Nephron (organoid): ENCODE measurements around the gene HOXB3.
A peak's percentile ranks its signal among the peaks of the same experiment; 100 is the strongest.

ENCODE experiments used
- H3K27ac Mint-ChIP-seq, 3 experiments: 2 replicates each; pipeline ENCODE4 v1.8.0; 2020; ENCODE audit warnings: mixed read lengths in 3 of 3, mild to moderate bottlenecking in 2 of 3, moderate library complexity in 1 of 3
- H3K27me3 Mint-ChIP-seq: 2 replicates; pipeline ENCODE4 v1.8.0; 2021; ENCODE audit warnings: low read depth, mild to moderate bottlenecking, moderate library complexity, mixed read lengths
- H3K36me3 Mint-ChIP-seq: 2 replicates; pipeline ENCODE4 v1.8.0; 2020; ENCODE audit warnings: low read depth, mixed read lengths
- H3K4me1 Mint-ChIP-seq: 2 replicates; pipeline ENCODE4 v1.8.0; 2020; ENCODE audit warnings: mixed read lengths
- H3K4me3 Mint-ChIP-seq, 3 experiments: 2 replicates each; pipeline ENCODE4 v1.8.0; 2020; ENCODE audit warnings: mild to moderate bottlenecking in 3 of 3, mixed read lengths in 3 of 3, moderate library complexity in 2 of 3
- H3K9me3 Mint-ChIP-seq: 2 replicates; pipeline ENCODE4 v1.8.0; 2020; ENCODE audit warnings: mixed read lengths
- TF ChIP-seq, protein P1 (sequence below), 3 experiments: fragments of 200-600 bp; sonication (generic); IDR thresholded peaks; one replicate each; pipeline ENCODE4 v1.5.0; 2021; ENCODE audit warnings: antibody characterized with exemption in 3 of 3; ENCODE audit not compliant: unreplicated experiment in 3 of 3

The HOXB3 gene

DNA sequence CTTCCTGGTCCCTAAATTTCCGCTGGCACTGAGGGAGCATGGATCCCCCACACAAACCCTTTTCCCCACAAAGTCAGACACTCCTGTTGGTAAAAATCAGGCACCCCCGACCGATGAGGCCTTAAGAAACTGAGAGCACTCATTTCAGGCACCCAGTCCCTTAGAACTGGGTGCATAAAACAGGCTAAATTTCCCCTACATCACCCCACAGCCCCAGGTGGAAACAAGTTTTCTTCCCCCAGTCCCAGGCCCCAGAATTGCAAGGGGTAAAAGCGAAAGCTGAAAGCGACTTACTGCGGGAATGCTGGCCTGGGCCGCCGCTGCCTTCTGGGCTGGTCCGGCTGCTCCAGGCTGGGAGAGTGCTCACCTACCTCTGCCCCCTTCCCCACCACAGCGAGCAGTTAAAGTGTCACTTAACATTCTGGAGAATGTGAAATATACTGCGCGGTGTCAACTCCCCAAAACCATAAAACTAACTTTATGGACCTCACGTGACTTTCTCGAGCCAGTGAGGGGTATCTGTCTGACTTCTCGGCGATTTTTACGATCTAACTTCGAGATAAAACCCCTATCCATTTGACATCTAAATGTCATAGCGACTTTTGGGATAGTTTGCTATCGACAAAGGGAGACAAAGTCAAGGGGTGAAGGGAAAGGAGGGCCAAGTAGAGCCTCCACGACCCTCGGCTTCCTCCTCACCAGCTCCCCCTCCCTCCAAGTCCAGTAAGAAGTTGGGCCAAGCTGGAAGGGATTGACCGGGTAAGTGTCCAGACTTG, at the start of gene HOXB3:
TSS of gene HOXB3 (minus strand) at position 411 of the 776 bp plus-strand sequence. CDS start 37,767 bp downstream, outside the sequence.
- H3K36me3 Mint-ChIP-seq, result peaks cover 60% of the 10 kb centered on the region
- H3K4me1 Mint-ChIP-seq, result peaks cover 92% of the 10 kb centered on the region
- peak within 1 kb of the TSS in 1 of 3 experiments; percentile 92 for H3K27ac Mint-ChIP-seq
- H3K9me3 Mint-ChIP-seq, result no peaks in the 10 kb centered on the region
- peaks cover 92% of the 10 kb centered on the region for H3K27me3 Mint-ChIP-seq
- TF ChIP-seq, protein P1, sequence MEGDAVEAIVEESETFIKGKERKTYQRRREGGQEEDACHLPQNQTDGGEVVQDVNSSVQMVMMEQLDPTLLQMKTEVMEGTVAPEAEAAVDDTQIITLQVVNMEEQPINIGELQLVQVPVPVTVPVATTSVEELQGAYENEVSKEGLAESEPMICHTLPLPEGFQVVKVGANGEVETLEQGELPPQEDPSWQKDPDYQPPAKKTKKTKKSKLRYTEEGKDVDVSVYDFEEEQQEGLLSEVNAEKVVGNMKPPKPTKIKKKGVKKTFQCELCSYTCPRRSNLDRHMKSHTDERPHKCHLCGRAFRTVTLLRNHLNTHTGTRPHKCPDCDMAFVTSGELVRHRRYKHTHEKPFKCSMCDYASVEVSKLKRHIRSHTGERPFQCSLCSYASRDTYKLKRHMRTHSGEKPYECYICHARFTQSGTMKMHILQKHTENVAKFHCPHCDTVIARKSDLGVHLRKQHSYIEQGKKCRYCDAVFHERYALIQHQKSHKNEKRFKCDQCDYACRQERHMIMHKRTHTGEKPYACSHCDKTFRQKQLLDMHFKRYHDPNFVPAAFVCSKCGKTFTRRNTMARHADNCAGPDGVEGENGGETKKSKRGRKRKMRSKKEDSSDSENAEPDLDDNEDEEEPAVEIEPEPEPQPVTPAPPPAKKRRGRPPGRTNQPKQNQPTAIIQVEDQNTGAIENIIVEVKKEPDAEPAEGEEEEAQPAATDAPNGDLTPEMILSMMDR (IDR thresholded peaks at IDR 0.05; ENCODE audit: unreplicated experiment in 3 of 3), result no peak
- peak within 1 kb of the TSS; percentile 84 to 98 (median 91) for H3K4me3 Mint-ChIP-seq

DNA sequence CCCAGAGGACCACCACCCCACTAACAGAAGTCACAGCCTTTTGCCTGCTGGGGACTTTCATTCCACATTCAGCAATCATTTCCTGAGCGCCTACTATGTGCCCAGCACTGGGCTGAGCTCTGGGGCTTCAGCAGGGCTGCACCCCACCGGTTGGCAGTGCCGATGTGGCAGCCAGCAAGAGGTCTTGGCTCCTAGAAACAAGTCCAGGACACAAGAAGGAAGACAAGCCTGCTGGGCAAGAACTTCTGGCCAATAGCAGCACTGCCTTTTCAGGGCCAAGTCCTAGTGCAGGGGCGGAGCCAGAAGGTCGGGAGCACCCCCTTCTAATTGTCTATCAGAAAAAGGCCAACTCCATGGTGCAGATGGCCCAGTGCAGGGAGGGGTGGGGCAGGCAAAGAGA, 49.1 kb upstream of the HOXB3 start:
- no peak overlapping the region for H3K27ac Mint-ChIP-seq

DNA sequence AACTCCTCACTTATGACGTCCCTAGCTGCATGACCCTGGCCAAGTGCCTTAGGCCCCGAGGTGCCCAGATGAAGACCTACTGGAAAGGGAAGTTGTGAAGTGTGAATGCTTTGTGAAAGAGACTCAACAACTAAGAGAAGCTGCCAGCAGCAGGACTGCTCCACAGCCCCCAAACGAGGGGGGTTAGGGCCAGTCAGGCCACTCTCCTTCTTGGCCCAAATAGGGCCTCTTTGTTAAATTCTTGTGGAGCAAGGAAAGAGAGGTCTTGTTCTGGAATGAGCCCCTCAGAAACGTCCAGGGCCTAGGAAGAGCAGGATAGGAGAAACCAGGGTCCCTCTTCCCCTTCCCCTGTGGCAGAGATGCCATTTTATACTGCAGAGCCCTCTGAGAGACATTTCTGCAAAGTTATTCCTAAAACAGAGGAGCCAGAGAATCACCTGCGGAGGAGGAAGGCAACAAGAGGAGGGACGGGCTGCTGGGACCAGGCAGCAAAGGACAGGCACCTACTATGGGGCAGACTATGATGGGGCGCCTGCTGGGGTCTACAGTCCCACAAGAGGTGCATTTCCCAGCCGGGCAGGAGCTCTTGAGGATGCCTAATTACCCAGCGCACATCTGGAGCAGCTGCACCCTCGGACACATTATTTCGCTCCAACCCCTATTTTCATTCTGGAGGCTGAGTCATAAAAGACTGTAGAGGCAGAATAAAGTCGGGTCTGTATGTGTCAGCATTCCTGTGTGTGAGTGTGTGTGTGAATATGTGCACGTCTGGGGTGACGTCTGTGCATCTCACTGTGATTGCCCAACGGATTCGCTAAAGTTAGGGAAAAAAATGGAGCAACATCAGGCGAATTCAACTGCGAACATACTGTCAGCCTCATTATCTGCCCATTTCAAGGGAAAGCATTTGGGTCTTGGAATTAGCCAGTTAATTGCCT, 47.6 kb upstream of the HOXB3 start:
- Mint-ChIP-seq H3K4me3 (peak overlapping the region in 1 of 3 experiments; percentile 55), H3K27ac (no peak overlapping the region), H3K36me3 (no peaks in the 10 kb centered on the region), H3K27me3 (peaks cover 100% of the 10 kb centered on the region), H3K4me1 (peaks cover 10% of the 10 kb centered on the region), H3K9me3 (peaks cover 3% of the 10 kb centered on the region)
- TF ChIP-seq, protein P1 (IDR thresholded peaks at IDR 0.05; ENCODE audit: unreplicated experiment in 3 of 3), result no peak

More for the DNA sequence above, 49.1 kb upstream of the HOXB3 start:
- Mint-ChIP-seq H3K27me3 (peaks cover 100% of the 10 kb centered on the region), H3K4me3 (peak overlapping the region in 1 of 3 experiments; percentile 27), H3K36me3 (no peaks in the 10 kb centered on the region), H3K4me1 (peaks cover 11% of the 10 kb centered on the region), H3K9me3 (no peaks in the 10 kb centered on the region)
- TF ChIP-seq, protein P1 (IDR thresholded peaks at IDR 0.05; ENCODE audit: unreplicated experiment in 3 of 3), result no peak

DNA sequence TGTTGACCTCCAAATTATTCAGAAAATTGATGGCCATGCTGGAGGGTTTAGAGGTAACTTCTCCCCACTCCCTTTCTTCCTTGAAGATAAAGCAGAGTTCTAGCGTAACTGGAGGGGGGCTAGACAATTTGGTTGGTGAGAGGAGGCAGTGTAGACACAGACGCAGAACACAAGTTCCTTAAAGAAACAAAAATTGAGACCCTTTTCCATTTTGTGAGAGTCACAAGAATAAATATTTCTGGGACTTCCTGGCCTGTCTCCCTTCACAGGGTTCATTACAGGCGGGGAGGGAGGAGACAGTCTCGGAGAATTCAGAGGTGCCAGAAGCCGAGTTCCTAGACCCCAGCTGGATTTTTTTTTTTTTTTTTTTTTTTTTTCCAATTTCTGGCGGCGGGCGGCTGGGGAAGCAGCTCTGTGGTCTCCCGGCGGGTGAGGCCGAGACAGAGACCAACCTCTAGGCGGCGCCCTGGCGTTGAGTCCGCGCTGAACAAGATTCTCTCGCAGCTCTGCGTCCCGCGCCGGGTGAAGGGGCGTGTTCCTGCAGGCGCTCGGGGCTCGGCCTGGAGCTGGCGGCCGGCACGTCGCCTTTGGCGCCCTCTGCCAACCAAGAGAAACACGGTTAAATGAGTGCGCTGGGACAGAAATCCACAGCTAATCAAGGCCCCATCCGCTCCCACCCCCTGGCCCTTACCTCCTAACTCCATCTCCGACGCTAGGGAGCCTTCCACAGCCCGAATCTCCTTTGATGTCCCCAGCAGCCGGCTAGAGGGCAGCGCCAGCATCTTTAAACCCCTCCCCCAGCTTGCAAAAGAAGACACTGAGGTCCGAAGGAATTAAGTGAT, 46.4 kb upstream of the HOXB3 start:
- TF ChIP-seq, protein P1 (IDR thresholded peaks at IDR 0.05; ENCODE audit: unreplicated experiment in 3 of 3), result peak; percentile 76 to 85 (median 85)

DNA sequence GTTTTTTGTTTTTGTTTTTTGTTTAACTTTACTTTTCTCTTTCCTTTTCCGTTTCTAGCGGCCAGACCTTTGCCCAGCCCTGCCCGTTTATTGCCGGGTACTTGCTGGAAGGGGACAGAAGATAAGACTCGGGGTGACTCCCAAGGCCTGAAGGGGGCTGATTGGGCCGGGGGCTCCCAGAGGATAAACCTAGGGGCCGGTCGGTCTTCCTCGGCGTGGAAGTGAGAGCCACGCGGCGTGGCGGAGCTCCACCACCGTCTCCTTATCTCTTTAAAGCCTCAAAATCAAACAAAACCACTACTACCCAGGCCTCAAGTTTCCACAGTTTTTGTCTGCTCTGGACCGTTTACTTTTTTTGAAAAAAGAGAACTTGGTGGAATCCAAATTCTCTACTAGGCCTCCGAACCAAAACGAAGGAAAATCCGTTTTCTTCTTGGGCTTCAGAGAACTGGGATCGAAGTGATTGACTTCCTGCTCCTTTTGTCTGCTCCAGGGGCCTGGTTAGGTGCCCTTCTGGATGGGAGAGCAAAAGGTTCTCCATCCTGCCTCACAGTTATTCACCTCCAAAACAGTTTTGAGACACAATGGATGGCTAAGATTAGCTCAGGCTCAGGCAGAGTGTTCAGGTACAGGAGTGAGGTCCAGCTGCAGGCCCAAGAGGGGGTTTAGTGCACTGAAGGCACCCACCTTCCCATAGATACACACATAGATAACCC, 44.6 kb upstream of the HOXB3 start:
- peak overlapping the region in 2 of 3 experiments; percentile 60 to 72 for H3K4me3 Mint-ChIP-seq
- no peaks in the 10 kb centered on the region for H3K36me3 Mint-ChIP-seq
- H3K4me1 Mint-ChIP-seq, result peaks cover 11% of the 10 kb centered on the region
- H3K27me3 Mint-ChIP-seq, result peaks cover 100% of the 10 kb centered on the region
- H3K9me3 Mint-ChIP-seq, result peaks cover 3% of the 10 kb centered on the region
- H3K27ac Mint-ChIP-seq, result no peak overlapping the region
- TF ChIP-seq, protein P1 (IDR thresholded peaks at IDR 0.05; ENCODE audit: unreplicated experiment in 3 of 3), result no peak

More for the DNA sequence above, 46.4 kb upstream of the HOXB3 start:
- Mint-ChIP-seq H3K4me3 (peak overlapping the region; percentile 12 to 55 (median 44)), H3K27me3 (peaks cover 100% of the 10 kb centered on the region), H3K27ac (no peak overlapping the region), H3K4me1 (peaks cover 11% of the 10 kb centered on the region), H3K36me3 (no peaks in the 10 kb centered on the region), H3K9me3 (peaks cover 3% of the 10 kb centered on the region)
